GM12801 (cell line): ENCODE results near the gene KMO.

Experiments used
- TF ChIP-seq, protein P1 (sequence below): IDR thresholded peaks from one replicate; pipeline ENCODE4 v1.5.1; 2011; ENCODE audit warnings: control low read depth; ENCODE audit not compliant: insufficient read length; ENCODE audit errors: extremely low read depth

The KMO gene

DNA sequence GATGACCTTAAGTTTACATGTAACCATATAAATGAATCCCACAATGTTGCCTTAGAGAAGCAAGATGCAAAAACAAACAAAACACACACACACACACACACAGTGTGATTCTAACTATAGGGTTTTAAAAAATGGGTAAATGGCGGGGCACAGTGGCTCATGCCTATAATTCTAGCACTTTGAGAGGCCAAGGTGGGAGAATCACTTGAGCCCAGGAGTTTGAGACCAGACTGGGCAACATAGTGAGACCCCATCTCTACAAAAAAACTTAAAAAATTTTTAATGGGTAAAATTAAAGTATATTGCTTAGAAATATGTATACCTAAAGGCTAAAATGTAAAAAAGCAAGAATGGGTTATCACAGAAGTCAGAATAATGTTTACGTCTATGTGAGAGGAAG is 15.8 kb downstream of the KMO start:
- TF ChIP-seq, protein P1, sequence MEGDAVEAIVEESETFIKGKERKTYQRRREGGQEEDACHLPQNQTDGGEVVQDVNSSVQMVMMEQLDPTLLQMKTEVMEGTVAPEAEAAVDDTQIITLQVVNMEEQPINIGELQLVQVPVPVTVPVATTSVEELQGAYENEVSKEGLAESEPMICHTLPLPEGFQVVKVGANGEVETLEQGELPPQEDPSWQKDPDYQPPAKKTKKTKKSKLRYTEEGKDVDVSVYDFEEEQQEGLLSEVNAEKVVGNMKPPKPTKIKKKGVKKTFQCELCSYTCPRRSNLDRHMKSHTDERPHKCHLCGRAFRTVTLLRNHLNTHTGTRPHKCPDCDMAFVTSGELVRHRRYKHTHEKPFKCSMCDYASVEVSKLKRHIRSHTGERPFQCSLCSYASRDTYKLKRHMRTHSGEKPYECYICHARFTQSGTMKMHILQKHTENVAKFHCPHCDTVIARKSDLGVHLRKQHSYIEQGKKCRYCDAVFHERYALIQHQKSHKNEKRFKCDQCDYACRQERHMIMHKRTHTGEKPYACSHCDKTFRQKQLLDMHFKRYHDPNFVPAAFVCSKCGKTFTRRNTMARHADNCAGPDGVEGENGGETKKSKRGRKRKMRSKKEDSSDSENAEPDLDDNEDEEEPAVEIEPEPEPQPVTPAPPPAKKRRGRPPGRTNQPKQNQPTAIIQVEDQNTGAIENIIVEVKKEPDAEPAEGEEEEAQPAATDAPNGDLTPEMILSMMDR, result no peak

- TF ChIP-seq, protein P1, result no peak
These were observed 18.1 kb downstream of the KMO start for GRCh38 chr1:241550318-241550717.

GRCh38 chr1:241551759-241552638 is 19.8 kb downstream of the KMO start:
- TF ChIP-seq, protein P1, result no peak

DNA sequence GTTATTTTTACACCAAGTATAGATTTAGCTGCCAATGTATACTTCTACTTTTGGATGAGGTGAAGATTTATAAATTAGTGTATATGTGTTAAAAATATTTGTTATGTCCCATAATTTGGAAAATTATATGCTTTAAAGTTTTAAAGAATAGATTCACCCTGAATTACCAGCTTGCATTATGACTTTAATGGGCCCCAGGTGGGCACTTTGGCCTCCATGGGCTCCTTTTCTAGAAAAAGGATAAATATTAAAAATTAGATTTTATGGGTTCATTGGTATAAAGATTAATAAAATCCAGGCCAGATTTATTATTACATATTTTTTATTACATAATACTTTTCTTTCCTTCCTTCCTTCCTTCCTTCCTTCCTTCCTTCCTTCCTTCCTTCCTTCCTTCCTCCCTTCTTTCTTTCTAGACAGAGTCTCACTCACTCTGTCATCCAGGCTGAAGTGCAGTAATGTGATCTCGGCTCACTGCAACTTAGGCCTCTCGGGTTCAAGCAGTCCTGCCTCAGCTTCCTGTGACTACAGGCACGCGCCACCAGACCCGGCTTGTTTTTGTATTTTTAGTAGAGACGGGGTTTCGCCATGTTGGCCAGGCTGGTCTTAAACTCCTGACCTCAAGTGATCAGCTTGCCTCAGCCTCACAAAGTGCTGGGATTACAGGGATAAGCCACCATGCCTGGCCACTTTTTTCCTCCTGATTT is 21.9 kb downstream of the KMO start:
- TF ChIP-seq, protein P1, result no peak

GRCh38 chr1:241555526-241555925 is 23.3 kb downstream of the KMO start:
- TF ChIP-seq, protein P1, result no peak

- TF ChIP-seq, protein P1, result no peak
These were observed 24.9 kb downstream of the KMO start for GRCh38 chr1:241557031-241557430.

DNA sequence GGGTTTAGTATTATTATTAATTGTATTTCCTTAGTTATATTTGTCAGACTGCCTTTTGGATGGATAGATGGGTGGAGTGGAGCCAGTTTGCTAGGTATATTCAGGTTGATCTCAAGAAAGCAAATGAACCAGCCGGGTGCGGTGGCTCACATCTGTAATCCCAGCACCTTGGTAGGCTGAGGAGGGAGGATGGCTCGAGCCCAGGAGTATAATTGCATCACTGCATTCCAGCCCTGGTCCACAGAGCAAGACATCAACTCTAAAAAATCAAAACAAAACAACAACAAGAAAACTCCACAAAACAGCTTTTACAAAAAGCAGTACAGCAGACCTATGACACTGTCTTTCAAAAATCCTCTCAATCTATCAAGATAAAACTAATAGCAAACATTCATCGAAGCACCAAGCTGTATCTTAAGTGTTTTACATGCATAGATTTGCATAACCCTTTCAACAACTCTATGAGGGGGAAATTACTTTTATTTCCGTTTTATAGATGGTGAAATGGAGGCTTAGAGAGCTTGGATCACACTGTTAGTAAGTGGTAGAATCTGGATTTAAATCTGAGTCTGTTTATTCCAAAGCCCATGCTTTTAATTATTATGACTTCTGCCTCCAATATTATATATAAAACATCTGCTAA is 25.5 kb downstream of the KMO start:
- TF ChIP-seq, protein P1, result no peak
